LNCaP clone FGC (cell line): ENCODE results near the gene CPA4.
"Not testable (repeated sequence)": the region's sequence is repeated elsewhere in the genome, so short reads cannot be mapped to it uniquely, and the experiment has no call there.

Experiments
- DNase-seq: peaks from one replicate; pipeline ENCODE4 v3.0.0-alpha.2; 2011; ENCODE audit warnings: low read depth
- H3K4me3 ChIP-seq: 2 replicates; pipeline ENCODE4 v1.5.1; 2011; ENCODE audit warnings: mild to moderate bottlenecking, low read depth, low read length, control low read depth
- TF ChIP-seq, protein P1 (sequence below): IDR thresholded peaks from 2 replicates; pipeline ENCODE4 v1.5.1; 2012; ENCODE audit warnings: mild to moderate bottlenecking; ENCODE audit not compliant: control insufficient read depth, insufficient read depth; ENCODE audit errors: extremely low read depth

Gene CPA4, protein sequence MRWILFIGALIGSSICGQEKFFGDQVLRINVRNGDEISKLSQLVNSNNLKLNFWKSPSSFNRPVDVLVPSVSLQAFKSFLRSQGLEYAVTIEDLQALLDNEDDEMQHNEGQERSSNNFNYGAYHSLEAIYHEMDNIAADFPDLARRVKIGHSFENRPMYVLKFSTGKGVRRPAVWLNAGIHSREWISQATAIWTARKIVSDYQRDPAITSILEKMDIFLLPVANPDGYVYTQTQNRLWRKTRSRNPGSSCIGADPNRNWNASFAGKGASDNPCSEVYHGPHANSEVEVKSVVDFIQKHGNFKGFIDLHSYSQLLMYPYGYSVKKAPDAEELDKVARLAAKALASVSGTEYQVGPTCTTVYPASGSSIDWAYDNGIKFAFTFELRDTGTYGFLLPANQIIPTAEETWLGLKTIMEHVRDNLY

DNA sequence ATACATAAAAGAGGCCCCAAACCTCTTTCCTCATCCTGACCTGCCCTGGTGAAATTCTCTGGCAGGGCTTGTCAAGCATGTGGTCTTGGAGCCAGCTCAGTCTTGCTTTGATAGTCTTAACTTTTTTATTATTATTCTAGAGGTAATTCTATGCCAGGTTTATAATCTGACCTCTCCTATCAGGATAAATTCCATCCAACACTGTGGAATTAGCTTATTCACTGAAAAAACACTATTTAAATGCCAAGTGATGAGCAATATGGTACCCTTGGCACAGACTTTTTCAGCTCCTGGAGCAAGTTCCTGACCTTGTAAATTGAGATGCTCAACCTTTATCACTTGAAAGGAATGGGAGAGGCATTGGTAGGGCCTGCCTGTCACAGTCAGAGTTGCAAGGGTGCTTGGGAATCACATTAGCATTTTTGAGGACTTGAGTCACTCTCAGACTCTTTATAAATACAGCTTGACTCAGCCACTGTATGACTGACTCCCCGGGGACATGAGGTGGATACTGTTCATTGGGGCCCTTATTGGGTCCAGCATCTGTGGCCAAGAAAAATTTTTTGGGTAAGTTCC is at the start of gene CPA4:
Gene CPA4, plus strand, starts transcription at position 480 of the 576 bp plus-strand sequence. Its CDS starts 20 bp downstream, at position 500.
- TF ChIP-seq, protein P1, sequence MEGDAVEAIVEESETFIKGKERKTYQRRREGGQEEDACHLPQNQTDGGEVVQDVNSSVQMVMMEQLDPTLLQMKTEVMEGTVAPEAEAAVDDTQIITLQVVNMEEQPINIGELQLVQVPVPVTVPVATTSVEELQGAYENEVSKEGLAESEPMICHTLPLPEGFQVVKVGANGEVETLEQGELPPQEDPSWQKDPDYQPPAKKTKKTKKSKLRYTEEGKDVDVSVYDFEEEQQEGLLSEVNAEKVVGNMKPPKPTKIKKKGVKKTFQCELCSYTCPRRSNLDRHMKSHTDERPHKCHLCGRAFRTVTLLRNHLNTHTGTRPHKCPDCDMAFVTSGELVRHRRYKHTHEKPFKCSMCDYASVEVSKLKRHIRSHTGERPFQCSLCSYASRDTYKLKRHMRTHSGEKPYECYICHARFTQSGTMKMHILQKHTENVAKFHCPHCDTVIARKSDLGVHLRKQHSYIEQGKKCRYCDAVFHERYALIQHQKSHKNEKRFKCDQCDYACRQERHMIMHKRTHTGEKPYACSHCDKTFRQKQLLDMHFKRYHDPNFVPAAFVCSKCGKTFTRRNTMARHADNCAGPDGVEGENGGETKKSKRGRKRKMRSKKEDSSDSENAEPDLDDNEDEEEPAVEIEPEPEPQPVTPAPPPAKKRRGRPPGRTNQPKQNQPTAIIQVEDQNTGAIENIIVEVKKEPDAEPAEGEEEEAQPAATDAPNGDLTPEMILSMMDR = no peak
- no peak for DNase-seq
- H3K4me3 ChIP-seq = no peak within 1 kb of the TSS

DNA sequence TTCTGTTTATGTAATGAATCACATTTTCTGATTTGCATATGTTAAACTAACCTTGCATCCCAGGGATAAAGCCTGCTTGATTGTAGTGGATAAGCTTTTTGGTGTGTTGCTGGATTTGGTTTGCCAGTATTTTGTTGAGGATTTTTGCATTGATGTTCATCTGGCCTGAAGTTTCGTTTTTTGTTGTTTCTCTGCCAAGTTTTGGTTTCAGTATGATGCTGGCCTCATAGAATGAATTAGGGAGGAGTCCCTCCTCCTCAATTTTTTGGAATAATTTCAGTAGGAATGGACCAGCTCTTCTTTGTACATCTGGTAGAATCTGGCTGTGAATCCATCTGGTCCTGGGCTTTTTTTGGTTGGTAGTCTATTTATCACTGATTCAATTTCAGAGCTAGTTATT is 49.5 kb upstream of the CPA4 start:
- not testable (repeated sequence) for H3K4me3 ChIP-seq, DNase-seq

DNA sequence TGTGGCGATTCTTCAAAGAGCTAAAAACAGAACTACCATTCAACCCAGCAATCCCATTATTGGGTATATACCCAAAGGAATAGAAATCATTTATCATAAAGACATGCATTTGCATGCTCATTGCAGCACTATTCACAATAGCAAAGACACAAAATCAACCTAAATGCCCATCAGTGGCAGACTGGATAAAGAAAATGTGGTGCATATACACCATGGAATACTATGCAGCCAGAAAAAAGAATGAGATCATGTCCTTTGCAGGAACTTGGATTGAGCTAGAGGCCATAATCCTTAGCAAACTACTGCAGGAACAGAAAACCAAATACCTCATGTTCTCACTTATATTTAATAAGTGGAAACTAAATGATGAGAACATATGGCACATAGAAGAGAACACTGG is 46.5 kb upstream of the CPA4 start:
- not testable (repeated sequence) for H3K4me3 ChIP-seq

DNA sequence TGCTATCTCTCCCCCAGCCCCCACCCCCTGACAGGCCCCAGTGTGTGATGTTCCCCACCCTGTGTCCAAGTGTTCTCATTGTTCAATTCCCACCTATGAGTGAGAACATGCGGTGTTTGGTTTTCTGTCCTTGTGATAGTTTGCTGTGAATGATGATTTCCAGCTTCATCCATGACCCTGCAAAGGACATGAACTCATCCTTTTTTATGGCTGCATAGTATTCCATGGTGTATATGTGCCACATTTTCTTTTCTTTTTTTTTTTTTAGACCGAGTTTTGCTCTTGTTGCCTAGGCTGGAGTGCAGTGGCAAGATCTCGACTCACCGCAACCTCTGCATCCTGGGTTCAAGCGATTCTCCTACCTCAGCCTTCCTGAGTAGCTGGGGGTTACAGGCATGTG is 44.1 kb upstream of the CPA4 start:
- not testable (repeated sequence) for DNase-seq, H3K4me3 ChIP-seq

More for the DNA sequence above, 46.5 kb upstream of the CPA4 start:
- not testable (repeated sequence) for DNase-seq

DNA sequence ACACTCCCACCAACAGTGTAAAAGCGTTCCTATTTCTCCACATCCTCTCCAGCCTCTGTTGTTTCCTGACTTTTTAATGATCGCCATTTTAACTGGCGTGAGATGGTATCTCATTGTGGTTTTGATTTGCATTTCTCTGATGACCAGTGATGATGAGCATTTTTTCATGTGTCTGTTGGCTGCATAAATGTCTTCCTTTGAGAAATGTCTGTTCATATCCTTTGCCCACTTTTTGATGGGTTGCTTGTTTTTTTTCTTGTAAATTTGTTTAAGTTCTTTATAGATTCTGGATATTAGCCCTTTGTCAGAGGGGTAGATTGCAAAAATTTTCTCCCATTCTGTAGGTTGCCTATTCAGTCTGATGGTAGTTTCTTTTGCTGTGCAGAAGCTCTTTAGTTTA is 43.3 kb upstream of the CPA4 start:
- H3K4me3 ChIP-seq, DNase-seq: not testable (repeated sequence)

DNA sequence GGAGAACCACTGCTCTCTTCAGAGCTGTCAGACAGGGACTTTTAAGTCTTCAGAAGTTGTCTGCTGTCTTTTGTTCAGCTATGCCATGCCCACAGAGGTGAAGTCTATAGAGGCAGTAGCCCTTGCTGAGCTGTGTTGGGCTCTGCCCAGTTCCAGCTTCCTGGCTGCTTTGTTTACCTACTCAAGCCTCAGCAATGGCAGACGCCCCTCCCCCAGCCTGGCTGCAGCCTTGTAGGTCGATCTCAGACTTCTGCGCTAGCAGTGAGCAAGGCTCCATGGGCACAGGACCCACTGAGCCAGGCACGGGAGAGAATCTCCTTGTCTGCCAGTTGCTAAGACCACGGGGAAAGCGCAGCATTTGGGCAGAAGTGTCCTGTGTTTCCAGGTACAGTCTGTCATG is 38.4 kb upstream of the CPA4 start:
- no peak for DNase-seq
- H3K4me3 ChIP-seq = no peak overlapping the region
- TF ChIP-seq, protein P1 = no peak

DNA sequence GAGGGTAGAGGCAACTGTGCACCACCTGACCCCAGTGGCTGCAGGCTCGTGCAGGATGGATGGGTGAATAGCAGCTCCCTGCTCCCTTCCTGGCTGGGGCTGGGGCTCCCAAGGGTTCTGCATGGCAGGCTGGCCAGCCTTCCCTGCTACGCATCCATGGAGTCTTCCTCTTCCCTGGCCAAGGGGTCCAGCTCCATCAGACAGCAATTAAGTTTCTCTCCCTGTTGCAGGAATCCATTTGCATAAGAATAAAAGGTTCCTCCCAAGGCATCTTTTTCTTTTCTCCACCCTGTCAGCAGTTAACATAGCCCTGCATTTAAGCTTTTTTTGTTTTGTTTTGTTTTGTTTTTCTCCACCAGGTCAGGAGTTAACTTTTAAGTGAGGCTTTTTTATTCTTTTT is 36.3 kb upstream of the CPA4 start:
- H3K4me3 ChIP-seq = no peak overlapping the region
- TF ChIP-seq, protein P1 = no peak
- DNase-seq = no peak

DNA sequence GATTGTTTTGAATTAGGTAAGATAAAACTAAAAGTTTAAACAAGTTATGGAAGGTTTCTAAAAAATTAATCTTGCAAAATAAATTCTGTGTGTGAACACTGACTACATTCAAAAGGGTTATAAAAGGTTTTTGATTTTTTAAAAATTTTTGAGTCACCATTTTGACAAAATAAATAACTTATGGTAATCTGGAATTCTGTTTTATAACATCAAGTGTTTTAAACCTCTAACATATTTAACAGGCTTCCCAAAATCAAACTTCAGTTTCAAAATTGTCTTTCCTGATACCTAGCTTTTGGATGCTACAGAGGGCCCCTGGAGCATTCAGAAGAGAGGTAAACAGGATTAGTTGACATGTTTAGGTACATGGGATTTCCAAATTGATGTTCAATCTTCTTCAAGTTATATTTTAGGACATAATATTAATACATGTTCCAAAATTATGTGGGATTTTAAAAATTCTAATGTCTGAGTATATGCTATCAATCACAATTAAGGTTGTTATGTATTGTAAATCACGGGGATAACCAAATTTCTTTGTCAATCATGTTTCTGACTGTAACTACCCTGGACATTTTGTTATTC is 34.4 kb upstream of the CPA4 start:
- no peak for DNase-seq
- TF ChIP-seq, protein P1 = no peak
- H3K4me3 ChIP-seq = no peak overlapping the region

DNA sequence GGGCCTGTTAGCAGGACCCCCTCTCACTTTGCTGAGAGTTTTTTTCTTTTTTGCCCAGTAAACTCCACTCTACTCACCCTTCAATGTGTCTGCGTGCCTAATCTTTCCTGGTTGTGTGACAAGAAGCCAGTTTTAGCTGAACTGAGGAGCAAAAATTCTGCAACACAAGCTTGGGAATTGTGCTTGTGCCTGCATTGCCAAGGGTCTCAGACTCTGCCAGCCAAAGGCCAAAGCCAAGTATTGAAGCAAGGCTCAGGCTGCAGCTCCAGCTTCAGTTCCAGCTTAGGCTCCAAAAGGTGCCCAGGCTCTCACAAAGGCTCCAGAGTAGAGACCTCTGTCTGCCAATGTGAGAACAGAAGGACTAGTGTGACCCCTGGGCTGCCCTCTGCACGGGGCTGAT is 30.5 kb upstream of the CPA4 start:
- DNase-seq = no peak
- TF ChIP-seq, protein P1 = no peak
- H3K4me3 ChIP-seq = no peak overlapping the region
